Hepatocyte (in vitro differentiated cells): ENCODE measurements around the gene PHLPP1.
A peak's percentile ranks its signal among the peaks of the same experiment; 100 is the strongest.

Experiments
- EZH2 ChIP-seq: fragments of 200-600 bp; sonication (generic); IDR thresholded peaks from 2 replicates; pipeline ENCODE4 v1.6.1; 2016; ENCODE audit warnings: antibody characterized with exemption, mild to moderate bottlenecking, borderline replicate concordance
- TF ChIP-seq, protein P1 (sequence below): fragments of 200-600 bp; sonication (generic); IDR thresholded peaks from 2 replicates; pipeline ENCODE4 v1.5.1; 2016; ENCODE audit warnings: antibody characterized with exemption, mild to moderate bottlenecking; ENCODE audit not compliant: poor library complexity

DNA sequence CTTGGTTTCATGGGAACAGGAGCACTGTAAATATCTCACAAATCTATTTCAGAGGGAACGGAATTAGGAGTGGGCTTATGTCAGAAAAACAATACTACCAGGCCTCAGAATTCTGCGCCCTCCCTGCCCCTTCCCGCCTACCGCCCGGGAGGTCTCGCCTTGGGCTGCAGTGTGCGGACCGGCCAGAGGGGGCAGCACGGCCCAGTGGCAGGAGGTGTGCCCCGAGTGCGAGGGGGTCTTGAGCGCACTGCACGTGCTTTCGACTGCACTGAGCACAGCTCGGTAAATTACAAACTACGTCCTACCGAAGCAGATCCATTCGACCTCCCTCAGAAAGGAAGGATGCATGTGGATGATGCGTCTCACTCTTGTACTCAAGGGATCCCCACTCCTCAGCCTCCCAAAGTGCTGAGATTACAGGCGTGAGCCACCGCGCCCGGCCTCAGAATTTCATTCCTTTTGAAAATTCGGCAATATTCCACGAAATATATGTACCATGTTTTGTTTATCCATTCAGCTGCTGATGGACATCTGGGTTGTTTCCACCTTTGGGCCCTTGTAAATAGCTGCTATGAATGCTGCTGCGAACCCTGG lies 307.2 kb downstream of the PHLPP1 start:
- TF ChIP-seq, protein P1, sequence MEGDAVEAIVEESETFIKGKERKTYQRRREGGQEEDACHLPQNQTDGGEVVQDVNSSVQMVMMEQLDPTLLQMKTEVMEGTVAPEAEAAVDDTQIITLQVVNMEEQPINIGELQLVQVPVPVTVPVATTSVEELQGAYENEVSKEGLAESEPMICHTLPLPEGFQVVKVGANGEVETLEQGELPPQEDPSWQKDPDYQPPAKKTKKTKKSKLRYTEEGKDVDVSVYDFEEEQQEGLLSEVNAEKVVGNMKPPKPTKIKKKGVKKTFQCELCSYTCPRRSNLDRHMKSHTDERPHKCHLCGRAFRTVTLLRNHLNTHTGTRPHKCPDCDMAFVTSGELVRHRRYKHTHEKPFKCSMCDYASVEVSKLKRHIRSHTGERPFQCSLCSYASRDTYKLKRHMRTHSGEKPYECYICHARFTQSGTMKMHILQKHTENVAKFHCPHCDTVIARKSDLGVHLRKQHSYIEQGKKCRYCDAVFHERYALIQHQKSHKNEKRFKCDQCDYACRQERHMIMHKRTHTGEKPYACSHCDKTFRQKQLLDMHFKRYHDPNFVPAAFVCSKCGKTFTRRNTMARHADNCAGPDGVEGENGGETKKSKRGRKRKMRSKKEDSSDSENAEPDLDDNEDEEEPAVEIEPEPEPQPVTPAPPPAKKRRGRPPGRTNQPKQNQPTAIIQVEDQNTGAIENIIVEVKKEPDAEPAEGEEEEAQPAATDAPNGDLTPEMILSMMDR: peak; percentile 18
- TF ChIP-seq EZH2: no peak
